ENCODE results near the gene TUB. TPM values are rescaled to one million over a fixed set of nuclear protein-coding genes. Genes with fewer than 3 reads are reported as not detected.

Gene TUB
- total RNA-seq, 1 donor from 2014 or later = 13.5 TPM

DNA sequence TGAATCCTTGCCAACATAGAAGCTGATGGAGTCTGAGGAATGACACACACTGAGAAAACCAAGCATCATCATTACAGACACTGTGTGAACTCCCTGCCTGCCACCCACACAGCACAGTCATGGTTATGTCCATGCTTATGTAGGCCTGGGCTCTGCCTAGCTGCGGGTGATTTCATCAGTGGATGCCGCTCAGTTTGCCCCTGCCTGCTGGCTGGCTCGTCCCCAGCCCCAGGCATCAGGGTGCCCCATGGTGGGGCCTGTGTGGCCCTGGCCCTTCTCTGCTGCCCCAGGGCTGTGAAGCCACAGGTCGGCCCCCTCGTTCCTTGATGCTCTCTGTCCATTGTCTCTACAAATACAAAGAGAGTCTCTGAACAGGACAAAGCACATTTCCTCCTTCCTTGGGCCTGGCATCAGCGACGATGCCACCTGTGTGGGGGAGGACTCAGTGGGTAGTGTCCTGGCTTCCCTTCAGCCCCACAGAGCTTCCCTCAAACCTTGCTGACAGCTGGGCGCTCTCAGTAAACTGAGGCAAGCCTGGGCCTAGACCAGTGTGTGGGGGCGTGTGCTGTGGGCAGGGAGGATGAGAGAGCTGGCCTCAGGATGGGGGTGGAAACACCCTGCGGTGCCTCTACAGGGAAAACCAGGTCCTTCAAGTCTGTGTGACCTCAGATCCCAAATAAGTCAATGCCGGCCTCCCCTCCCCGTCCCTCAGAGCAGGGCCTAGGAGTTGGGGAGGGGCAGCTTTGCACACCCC lies 20.0 kb upstream of the TUB start:
- no peak for TF ChIP-seq POLR2AphosphoS5 (IDR thresholded peaks at IDR 0.05; ENCODE audit: insufficient read depth in 1 of 2, low read depth in 1 of 2)
- TF ChIP-seq, protein P1, sequence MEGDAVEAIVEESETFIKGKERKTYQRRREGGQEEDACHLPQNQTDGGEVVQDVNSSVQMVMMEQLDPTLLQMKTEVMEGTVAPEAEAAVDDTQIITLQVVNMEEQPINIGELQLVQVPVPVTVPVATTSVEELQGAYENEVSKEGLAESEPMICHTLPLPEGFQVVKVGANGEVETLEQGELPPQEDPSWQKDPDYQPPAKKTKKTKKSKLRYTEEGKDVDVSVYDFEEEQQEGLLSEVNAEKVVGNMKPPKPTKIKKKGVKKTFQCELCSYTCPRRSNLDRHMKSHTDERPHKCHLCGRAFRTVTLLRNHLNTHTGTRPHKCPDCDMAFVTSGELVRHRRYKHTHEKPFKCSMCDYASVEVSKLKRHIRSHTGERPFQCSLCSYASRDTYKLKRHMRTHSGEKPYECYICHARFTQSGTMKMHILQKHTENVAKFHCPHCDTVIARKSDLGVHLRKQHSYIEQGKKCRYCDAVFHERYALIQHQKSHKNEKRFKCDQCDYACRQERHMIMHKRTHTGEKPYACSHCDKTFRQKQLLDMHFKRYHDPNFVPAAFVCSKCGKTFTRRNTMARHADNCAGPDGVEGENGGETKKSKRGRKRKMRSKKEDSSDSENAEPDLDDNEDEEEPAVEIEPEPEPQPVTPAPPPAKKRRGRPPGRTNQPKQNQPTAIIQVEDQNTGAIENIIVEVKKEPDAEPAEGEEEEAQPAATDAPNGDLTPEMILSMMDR (IDR thresholded peaks at IDR 0.05) = no peak
- TF ChIP-seq POLR2A (IDR thresholded peaks at IDR 0.05) = no peak
- no peak overlapping the region for H3K4me3 ChIP-seq
- intact Hi-C loops (cut with DNase I) = no loop called here
- H3K27me3 ChIP-seq = no peaks in the 10 kb centered on the region
- no peaks in the 10 kb centered on the region for H3K36me3 ChIP-seq
- H3K4me1 ChIP-seq = peaks cover 67% of the 10 kb centered on the region
- H3K27ac ChIP-seq = peak overlapping the region; percentile 85
- DNase-seq (ENCODE audit: extremely low spot score in 2 of 2) = peak; percentile 74 to 77
- H3K9me3 ChIP-seq = no peaks in the 10 kb centered on the region

- Histone ChIP-seq H3K4me1 (peaks cover 59% of the 10 kb centered on the region), H3K27ac (peak overlapping the region; percentile 85), H3K36me3 (no peaks in the 10 kb centered on the region), H3K4me3 (no peak overlapping the region), H3K27me3 (no peaks in the 10 kb centered on the region), H3K9me3 (no peaks in the 10 kb centered on the region)
- no peak for TF ChIP-seq POLR2A (IDR thresholded peaks at IDR 0.05)
- TF ChIP-seq POLR2AphosphoS5 (IDR thresholded peaks at IDR 0.05; ENCODE audit: insufficient read depth in 1 of 2, low read depth in 1 of 2) = no peak
- TF ChIP-seq, protein P1 (IDR thresholded peaks at IDR 0.05) = no peak
- intact Hi-C loops (cut with DNase I) = no loop called here
- peak; percentile 84 to 96 for DNase-seq (ENCODE audit: extremely low spot score in 2 of 2)
These were observed 19.2 kb upstream of the TUB start for GRCh38 chr11:8061555-8062428.

- H3K4me3 ChIP-seq = no peak overlapping the region
- intact Hi-C loops (cut with DNase I) = no loop called here
- H3K27ac ChIP-seq = peak overlapping the region; percentile 85
- no peaks in the 10 kb centered on the region for H3K9me3 ChIP-seq
- no peaks in the 10 kb centered on the region for H3K27me3 ChIP-seq
- H3K4me1 ChIP-seq = peaks cover 62% of the 10 kb centered on the region
- no peak for TF ChIP-seq POLR2A (IDR thresholded peaks at IDR 0.05)
- TF ChIP-seq, protein P1 (IDR thresholded peaks at IDR 0.05) = no peak
- TF ChIP-seq POLR2AphosphoS5 (IDR thresholded peaks at IDR 0.05; ENCODE audit: insufficient read depth in 1 of 2, low read depth in 1 of 2) = peak in 1 of 2 donors; percentile 21
- DNase-seq (ENCODE audit: extremely low spot score in 2 of 2) = peak; percentile 84 to 86
- no peaks in the 10 kb centered on the region for H3K36me3 ChIP-seq
These were observed 18.2 kb upstream of the TUB start for GRCh38 chr11:8062781-8063257.

DNA sequence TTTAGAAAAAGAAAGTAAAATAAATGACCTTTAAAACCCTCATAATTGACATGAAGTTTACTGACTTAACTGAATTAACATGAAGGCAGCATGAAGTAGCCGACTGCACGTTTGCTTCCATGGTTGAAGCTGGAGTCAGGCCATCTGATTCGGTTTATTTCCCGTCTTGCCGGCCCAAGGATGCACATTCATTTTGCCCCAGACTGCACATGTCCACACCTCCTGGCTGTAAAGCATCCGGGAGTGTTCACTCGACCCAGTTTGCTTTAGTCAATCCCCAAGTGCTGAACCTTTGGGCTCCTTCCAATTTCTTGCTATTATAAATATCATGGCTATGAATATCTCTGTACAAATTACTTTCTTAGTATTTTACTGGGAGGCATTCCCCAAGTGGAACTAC lies 17.7 kb upstream of the TUB start:
- no peaks in the 10 kb centered on the region for H3K9me3 ChIP-seq
- no peaks in the 10 kb centered on the region for H3K27me3 ChIP-seq
- intact Hi-C loops (cut with DNase I) = no loop called here
- TF ChIP-seq POLR2AphosphoS5 (IDR thresholded peaks at IDR 0.05; ENCODE audit: insufficient read depth in 1 of 2, low read depth in 1 of 2) (no peak), POLR2A (IDR thresholded peaks at IDR 0.05) (no peak)
- H3K27ac ChIP-seq = peak overlapping the region; percentile 85
- H3K4me1 ChIP-seq = peaks cover 62% of the 10 kb centered on the region
- H3K4me3 ChIP-seq = no peak overlapping the region
- DNase-seq (ENCODE audit: extremely low spot score in 2 of 2) = peak in 1 of 2 donors; percentile 87
- no peaks in the 10 kb centered on the region for H3K36me3 ChIP-seq

GRCh38 chr11:8065031-8065430 lies 16.0 kb upstream of the TUB start:
- intact Hi-C loops (cut with DNase I) = no loop called here
- Histone ChIP-seq H3K9me3 (no peaks in the 10 kb centered on the region), H3K36me3 (no peaks in the 10 kb centered on the region), H3K27ac (no peak overlapping the region), H3K27me3 (no peaks in the 10 kb centered on the region), H3K4me3 (no peak overlapping the region), H3K4me1 (peaks cover 61% of the 10 kb centered on the region)
- DNase-seq (ENCODE audit: extremely low spot score in 2 of 2) = peak; percentile 77 to 83
- TF ChIP-seq, protein P1 (IDR thresholded peaks at IDR 0.05) = no peak
- no peak for TF ChIP-seq POLR2A (IDR thresholded peaks at IDR 0.05)
